ENCODE data around the gene GCN1. TPM values are rescaled to one million over a fixed set of nuclear protein-coding genes. Genes with fewer than 3 reads are reported as not detected.

Gene GCN1
- polyA plus RNA-seq, 2 of the 4 experiments (the other 2 are of a cell fraction), result 43.2 to 64.1 TPM

DNA sequence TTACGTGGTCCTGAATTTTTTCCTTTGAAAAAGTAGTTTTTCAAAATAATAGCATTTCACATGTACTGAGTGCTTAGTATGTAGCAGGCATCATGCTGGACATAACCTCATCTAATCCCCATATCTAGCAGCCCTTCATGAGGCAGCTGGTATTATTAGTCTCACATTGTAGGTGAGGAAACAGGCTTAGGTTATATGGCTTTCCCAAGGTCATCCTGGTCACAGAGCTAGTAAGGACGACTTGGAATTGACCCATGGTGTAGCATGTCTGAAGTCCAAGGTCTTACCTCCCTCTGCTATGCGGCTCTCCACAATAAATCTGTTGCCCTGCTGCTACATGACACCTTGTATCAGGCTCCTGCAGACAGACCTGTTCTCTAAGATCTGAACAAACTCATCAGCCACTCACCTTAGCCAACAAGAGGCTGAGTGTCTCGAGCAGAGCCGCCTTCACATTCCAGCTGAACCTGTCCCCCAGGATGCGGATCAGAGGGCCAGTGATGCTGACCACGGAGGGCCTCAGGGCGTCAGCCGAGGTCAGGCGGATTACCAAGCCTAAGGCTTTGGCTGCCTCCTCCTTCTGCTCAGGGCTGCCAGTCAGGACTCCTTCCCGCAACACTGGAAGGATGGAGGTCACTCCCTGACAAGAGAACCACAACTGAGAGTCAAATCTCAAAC lies 58.3 kb downstream of the GCN1 start:
- no peak for DNase-seq (ENCODE audit: low read depth in 1 of 2, low spot score in 1 of 2)
- ATAC-seq, result no peak
- no peak for TF ChIP-seq FOXS1 (CRISPR knock-in tag; IDR thresholded peaks at IDR 0.05)
- no peak for TF ChIP-seq ZNF302 (CRISPR knock-in tag; IDR thresholded peaks at IDR 0.05)
- no peak for TF ChIP-seq NPAS2 (CRISPR knock-in tag; IDR thresholded peaks at IDR 0.05; ENCODE audit: borderline replicate concordance)
- no peak for TF ChIP-seq TP53 (CRISPR knock-in tag; IDR thresholded peaks at IDR 0.05)
- no peak for TF ChIP-seq RNF2 (IDR thresholded peaks at IDR 0.05; ENCODE audit: borderline replicate concordance, low read depth)
- no peak for TF ChIP-seq TFCP2L1 (CRISPR knock-in tag; IDR thresholded peaks at IDR 0.05)
- TF ChIP-seq HOXB13 (CRISPR knock-in tag; IDR thresholded peaks at IDR 0.05; ENCODE audit: low read depth), result no peak
- TF ChIP-seq, protein P1, sequence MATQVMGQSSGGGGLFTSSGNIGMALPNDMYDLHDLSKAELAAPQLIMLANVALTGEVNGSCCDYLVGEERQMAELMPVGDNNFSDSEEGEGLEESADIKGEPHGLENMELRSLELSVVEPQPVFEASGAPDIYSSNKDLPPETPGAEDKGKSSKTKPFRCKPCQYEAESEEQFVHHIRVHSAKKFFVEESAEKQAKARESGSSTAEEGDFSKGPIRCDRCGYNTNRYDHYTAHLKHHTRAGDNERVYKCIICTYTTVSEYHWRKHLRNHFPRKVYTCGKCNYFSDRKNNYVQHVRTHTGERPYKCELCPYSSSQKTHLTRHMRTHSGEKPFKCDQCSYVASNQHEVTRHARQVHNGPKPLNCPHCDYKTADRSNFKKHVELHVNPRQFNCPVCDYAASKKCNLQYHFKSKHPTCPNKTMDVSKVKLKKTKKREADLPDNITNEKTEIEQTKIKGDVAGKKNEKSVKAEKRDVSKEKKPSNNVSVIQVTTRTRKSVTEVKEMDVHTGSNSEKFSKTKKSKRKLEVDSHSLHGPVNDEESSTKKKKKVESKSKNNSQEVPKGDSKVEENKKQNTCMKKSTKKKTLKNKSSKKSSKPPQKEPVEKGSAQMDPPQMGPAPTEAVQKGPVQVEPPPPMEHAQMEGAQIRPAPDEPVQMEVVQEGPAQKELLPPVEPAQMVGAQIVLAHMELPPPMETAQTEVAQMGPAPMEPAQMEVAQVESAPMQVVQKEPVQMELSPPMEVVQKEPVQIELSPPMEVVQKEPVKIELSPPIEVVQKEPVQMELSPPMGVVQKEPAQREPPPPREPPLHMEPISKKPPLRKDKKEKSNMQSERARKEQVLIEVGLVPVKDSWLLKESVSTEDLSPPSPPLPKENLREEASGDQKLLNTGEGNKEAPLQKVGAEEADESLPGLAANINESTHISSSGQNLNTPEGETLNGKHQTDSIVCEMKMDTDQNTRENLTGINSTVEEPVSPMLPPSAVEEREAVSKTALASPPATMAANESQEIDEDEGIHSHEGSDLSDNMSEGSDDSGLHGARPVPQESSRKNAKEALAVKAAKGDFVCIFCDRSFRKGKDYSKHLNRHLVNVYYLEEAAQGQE (IDR thresholded peaks at IDR 0.05), result no peak
- TF ChIP-seq USF2 (IDR thresholded peaks at IDR 0.05), result no peak
- TF ChIP-seq RARB (CRISPR knock-in tag; IDR thresholded peaks at IDR 0.05), result no peak
- no peak for TF ChIP-seq CBX8 (IDR thresholded peaks at IDR 0.05)
- no peak for TF ChIP-seq FOSL2 (IDR thresholded peaks at IDR 0.05)
- TF ChIP-seq FOSL2 (CRISPR knock-in tag; IDR thresholded peaks at IDR 0.05), result no peak
- TF ChIP-seq RAD21 (conservative IDR thresholded peaks at IDR 0.05 in 1 of 2, IDR thresholded peaks at IDR 0.05 in 1 of 2), result no peak
- no peak for TF ChIP-seq EP300 (IDR thresholded peaks at IDR 0.05)
- no peak for TF ChIP-seq CHD2 (IDR thresholded peaks at IDR 0.05; ENCODE audit: low read length, partially characterized antibody)
- no peak for TF ChIP-seq MYC (IDR thresholded peaks at IDR 0.05; ENCODE audit: borderline replicate concordance, low read length)
- TF ChIP-seq, protein P2, sequence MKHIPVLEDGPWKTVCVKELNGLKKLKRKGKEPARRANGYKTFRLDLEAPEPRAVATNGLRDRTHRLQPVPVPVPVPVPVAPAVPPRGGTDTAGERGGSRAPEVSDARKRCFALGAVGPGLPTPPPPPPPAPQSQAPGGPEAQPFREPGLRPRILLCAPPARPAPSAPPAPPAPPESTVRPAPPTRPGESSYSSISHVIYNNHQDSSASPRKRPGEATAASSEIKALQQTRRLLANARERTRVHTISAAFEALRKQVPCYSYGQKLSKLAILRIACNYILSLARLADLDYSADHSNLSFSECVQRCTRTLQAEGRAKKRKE (CRISPR knock-in tag; IDR thresholded peaks at IDR 0.05; ENCODE audit: low read depth), result no peak
- TF ChIP-seq MAZ (IDR thresholded peaks at IDR 0.05; ENCODE audit: borderline replicate concordance, low read depth, low read length), result no peak
- Histone ChIP-seq H3K4me3 (no peak overlapping the region), H3K27ac (no peak overlapping the region), H3K9me3 (no peaks in the 10 kb centered on the region), H3K4me1 (no peaks in the 10 kb centered on the region), H3K4me2 (no peak overlapping the region)
- ChIA-PET POLR2A (no interaction called here), CTCF (interaction anchor here (1.8 kb wide), 1 partner anchor 10 kb away, joined by 5 read pairs; no protein-coding TSS in a partner anchor)
- WGBS (ENCODE audit: missing lambda C conversion rate), result 93% methylated on average over 11 of the region's 11 CpGs
- FAIRE-seq, result no peak

DNA sequence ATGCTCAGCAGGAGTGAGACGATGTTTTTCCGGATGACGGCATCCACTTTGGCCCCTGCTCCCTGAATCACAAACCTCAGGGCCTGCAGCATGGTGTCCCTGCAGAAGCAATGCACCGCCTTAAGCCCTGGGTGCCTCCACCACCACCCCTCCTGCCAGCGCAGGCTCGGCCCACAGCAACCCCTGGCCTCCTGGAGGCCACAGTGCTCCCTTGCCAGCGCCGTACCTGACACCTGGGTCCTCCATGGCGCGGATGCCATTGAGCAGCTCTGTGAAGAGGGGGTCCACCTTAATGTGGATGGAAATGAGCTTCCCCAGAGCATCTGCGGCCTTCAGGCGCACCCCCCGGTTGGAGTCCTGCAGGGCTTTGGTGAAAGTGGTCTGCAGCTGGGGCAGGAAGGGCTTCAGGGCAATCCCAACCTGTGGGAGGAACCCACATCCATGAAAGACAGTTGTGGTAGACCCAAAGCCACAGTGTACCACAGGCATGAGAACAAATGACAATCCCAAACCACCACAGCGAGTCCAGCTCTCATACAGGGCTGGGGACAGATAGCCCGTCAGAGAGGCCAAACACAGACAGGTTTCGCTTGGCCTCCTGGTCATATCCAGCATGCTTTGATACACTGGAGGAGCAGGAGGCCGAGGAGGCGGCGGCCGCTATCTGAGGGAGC lies 60.1 kb downstream of the GCN1 start:
- WGBS (ENCODE audit: missing lambda C conversion rate), result 94% methylated on average over 18 of the region's 20 CpGs
- no peak for ATAC-seq
- no peak for FAIRE-seq
- no peak for DNase-seq (ENCODE audit: low read depth in 1 of 2, low spot score in 1 of 2)
- H3K9me3 ChIP-seq, result no peaks in the 10 kb centered on the region
- no peaks in the 10 kb centered on the region for H3K4me1 ChIP-seq
- no peak overlapping the region for H3K27ac ChIP-seq
- no peak overlapping the region for H3K4me3 ChIP-seq
- ChIA-PET CTCF (interaction anchor here (0.6 to 2.6 kb wide), 6 partner anchors 8 to 203 kb away, joined by 3 to 6 read pairs (median 3); partner anchors contain the start of gene PXN), POLR2A (interaction anchor here (0.6 kb wide), 1 partner anchor 48 kb away, joined by 5 read pairs; no protein-coding TSS in a partner anchor)
- no peak overlapping the region for H3K4me2 ChIP-seq
- TF ChIP-seq, protein P3, sequence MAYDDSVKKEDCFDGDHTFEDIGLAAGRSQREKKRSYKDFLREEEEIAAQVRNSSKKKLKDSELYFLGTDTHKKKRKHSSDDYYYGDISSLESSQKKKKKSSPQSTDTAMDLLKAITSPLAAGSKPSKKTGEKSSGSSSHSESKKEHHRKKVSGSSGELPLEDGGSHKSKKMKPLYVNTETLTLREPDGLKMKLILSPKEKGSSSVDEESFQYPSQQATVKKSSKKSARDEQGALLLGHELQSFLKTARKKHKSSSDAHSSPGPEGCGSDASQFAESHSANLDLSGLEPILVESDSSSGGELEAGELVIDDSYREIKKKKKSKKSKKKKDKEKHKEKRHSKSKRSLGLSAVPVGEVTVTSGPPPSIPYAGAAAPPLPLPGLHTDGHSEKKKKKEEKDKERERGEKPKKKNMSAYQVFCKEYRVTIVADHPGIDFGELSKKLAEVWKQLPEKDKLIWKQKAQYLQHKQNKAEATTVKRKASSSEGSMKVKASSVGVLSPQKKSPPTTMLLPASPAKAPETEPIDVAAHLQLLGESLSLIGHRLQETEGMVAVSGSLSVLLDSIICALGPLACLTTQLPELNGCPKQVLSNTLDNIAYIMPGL (CRISPR knock-in tag; IDR thresholded peaks at IDR 0.05; ENCODE audit: borderline replicate concordance), result no peak
- no peak for TF ChIP-seq HOXB5 (CRISPR knock-in tag; IDR thresholded peaks at IDR 0.05)
- no peak for TF ChIP-seq RFX5 (IDR thresholded peaks at IDR 0.05)
- TF ChIP-seq ZC3H11A (IDR thresholded peaks at IDR 0.05), result no peak
- no peak for TF ChIP-seq MAX (IDR thresholded peaks at IDR 0.05)
- no peak for TF ChIP-seq ELK1 (IDR thresholded peaks at IDR 0.05; ENCODE audit: low read depth, low read length)
- TF ChIP-seq EHF (CRISPR knock-in tag; IDR thresholded peaks at IDR 0.05), result no peak
- TF ChIP-seq SMC3 (IDR thresholded peaks at IDR 0.05), result no peak
- TF ChIP-seq FOSB (CRISPR knock-in tag; IDR thresholded peaks at IDR 0.05), result no peak
